ENCODE measurements around the gene PSME3. TPM values are rescaled to one million over a fixed set of nuclear protein-coding genes. Genes with fewer than 3 reads are reported as not detected.
A peak's percentile ranks its signal among the peaks of the same experiment; 100 is the strongest.

Gene PSME3, protein sequence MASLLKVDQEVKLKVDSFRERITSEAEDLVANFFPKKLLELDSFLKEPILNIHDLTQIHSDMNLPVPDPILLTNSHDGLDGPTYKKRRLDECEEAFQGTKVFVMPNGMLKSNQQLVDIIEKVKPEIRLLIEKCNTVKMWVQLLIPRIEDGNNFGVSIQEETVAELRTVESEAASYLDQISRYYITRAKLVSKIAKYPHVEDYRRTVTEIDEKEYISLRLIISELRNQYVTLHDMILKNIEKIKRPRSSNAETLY
- total RNA-seq (2022) = 195 and 197 TPM in 2 replicates
- percentile 80 among the genes with signal in this experiment for Bru-seq, nascent RNA
- BruChase-seq, experiment 1, labeled RNA remaining after a 2-hour chase = percentile 94 among the genes with signal in this experiment
- percentile 98 among the genes with signal in this experiment for BruChase-seq, experiment 2, labeled RNA remaining after a 6-hour chase
- long read RNA-seq, transcript PSME3-210 (11 exons, 998 nt) = major isoform, 280 of 323 reads
- long read RNA-seq, partial matches to known transcripts = 11 of 323 reads
- long read RNA-seq, other reads (novel, unspliced or antisense) = 31 of 323 reads

GRCh38 chr17:42832934-42833766, at the start of gene PSME3:
TSS of gene PSME3 (plus strand) at chr17:42833397. CDS start at chr17:42833632, 235 bp downstream.
- Mint-ChIP-seq H3K9me3 (ENCODE audit: unreplicated experiment) (no peaks in the 10 kb centered on the region), H3K4me3 (ENCODE audit: unreplicated experiment) (peak within 1 kb of the TSS; percentile 91), H3K27me3 (ENCODE audit: insufficient read depth, unreplicated experiment) (no peaks in the 10 kb centered on the region), H3K36me3 (ENCODE audit: insufficient read depth, unreplicated experiment) (peaks cover 50% of the 10 kb centered on the region), H3K4me1 (ENCODE audit: low read depth, unreplicated experiment) (no peaks in the 10 kb centered on the region), H3K27ac (ENCODE audit: unreplicated experiment) (peak within 1 kb of the TSS; percentile 95)
- intact Hi-C loops (cut with micrococcal nuclease; ENCODE audit: unreplicated experiment) = no loop called here
- Histone ChIP-seq H3K36me3 (ENCODE audit: control insufficient read depth, insufficient read depth, low read length) (peaks cover 4% of the 10 kb centered on the region), H3K4me1 (0 out of 2 replicates have a peak, but pooled peaks cover 14% of the 10 kb centered on the region), H3K27me3 (replicated peaks; ENCODE audit: control insufficient read depth, insufficient read depth, low read length) (no peaks in the 10 kb centered on the region), H3K9me3 (no peaks in the 10 kb centered on the region), H3K4me3 (ENCODE audit: low read depth, low read length) (peak within 1 kb of the TSS; percentile 97)
- TF ChIP-seq, protein P1, sequence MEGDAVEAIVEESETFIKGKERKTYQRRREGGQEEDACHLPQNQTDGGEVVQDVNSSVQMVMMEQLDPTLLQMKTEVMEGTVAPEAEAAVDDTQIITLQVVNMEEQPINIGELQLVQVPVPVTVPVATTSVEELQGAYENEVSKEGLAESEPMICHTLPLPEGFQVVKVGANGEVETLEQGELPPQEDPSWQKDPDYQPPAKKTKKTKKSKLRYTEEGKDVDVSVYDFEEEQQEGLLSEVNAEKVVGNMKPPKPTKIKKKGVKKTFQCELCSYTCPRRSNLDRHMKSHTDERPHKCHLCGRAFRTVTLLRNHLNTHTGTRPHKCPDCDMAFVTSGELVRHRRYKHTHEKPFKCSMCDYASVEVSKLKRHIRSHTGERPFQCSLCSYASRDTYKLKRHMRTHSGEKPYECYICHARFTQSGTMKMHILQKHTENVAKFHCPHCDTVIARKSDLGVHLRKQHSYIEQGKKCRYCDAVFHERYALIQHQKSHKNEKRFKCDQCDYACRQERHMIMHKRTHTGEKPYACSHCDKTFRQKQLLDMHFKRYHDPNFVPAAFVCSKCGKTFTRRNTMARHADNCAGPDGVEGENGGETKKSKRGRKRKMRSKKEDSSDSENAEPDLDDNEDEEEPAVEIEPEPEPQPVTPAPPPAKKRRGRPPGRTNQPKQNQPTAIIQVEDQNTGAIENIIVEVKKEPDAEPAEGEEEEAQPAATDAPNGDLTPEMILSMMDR (IDR thresholded peaks at IDR 0.05; ENCODE audit: insufficient read depth in 1 of 2, low read depth in 1 of 2, low read length in 1 of 2, severe bottlenecking in 1 of 2, unreplicated experiment in 1 of 2) = no peak
- CTCF ChIA-PET = interaction anchor here (0.6 to 1.4 kb wide), 6 partner anchors 9 to 486 kb away, joined by 3 to 11 read pairs (median 4); partner anchors contain the start of gene BECN1
- DNase-seq = peak; percentile 91 to 92
- POLR2A ChIA-PET = interaction anchor here (0.6 to 1.8 kb wide), 5 partner anchors 9 to 165 kb away, joined by 3 to 19 read pairs (median 5); partner anchors contain the start of genes BECN1, RPL27 and VPS25
- TSS peak; percentile 80 for BruUV-seq (replicated peaks)

- DNase-seq = no peak
- no peak overlapping the region for H3K27ac Mint-ChIP-seq (ENCODE audit: unreplicated experiment)
- H3K4me3 Mint-ChIP-seq (ENCODE audit: unreplicated experiment) = no peak overlapping the region
- TF ChIP-seq, protein P1 (IDR thresholded peaks at IDR 0.05; ENCODE audit: insufficient read depth in 1 of 2, low read depth in 1 of 2, low read length in 1 of 2, severe bottlenecking in 1 of 2, unreplicated experiment in 1 of 2) = no peak
- H3K36me3 Mint-ChIP-seq (ENCODE audit: insufficient read depth, unreplicated experiment) = peaks cover 22% of the 10 kb centered on the region
- peaks cover 29% of the 10 kb centered on the region for H3K4me1 ChIP-seq
- no peaks in the 10 kb centered on the region for H3K9me3 ChIP-seq
- H3K36me3 ChIP-seq (ENCODE audit: control insufficient read depth, insufficient read depth, low read length) = no peaks in the 10 kb centered on the region; the same call in 1 of the 2 replicates
- H3K27me3 ChIP-seq (replicated peaks; ENCODE audit: control insufficient read depth, insufficient read depth, low read length) = no peaks in the 10 kb centered on the region
- H3K4me3 ChIP-seq (ENCODE audit: low read depth, low read length) = no peak overlapping the region
- no peaks in the 10 kb centered on the region for H3K27me3 Mint-ChIP-seq (ENCODE audit: insufficient read depth, unreplicated experiment)
- H3K4me1 Mint-ChIP-seq (ENCODE audit: low read depth, unreplicated experiment) = peaks cover 19% of the 10 kb centered on the region
- ChIA-PET CTCF (interaction anchor here (0.9 to 1.8 kb wide), 2 partner anchors 10 to 20 kb away, joined by 3 to 4 read pairs; partner anchors contain the start of gene VPS25), POLR2A (interaction anchor here (0.7 kb wide), 1 partner anchor 40 kb away, joined by 3 read pairs; the partner anchor contains the start of gene BECN1)
- BruUV-seq (replicated peaks) = no TSS peak
- no peaks in the 10 kb centered on the region for H3K9me3 Mint-ChIP-seq (ENCODE audit: unreplicated experiment)
- intact Hi-C loops (cut with micrococcal nuclease; ENCODE audit: unreplicated experiment) = loop anchor here (5.0 kb wide), 1 partner anchor 39 kb away; the partner anchor contains the start of gene BECN1
Measured at GRCh38 chr17:42783791-42784138, 49.4 kb upstream of the PSME3 start.

DNA sequence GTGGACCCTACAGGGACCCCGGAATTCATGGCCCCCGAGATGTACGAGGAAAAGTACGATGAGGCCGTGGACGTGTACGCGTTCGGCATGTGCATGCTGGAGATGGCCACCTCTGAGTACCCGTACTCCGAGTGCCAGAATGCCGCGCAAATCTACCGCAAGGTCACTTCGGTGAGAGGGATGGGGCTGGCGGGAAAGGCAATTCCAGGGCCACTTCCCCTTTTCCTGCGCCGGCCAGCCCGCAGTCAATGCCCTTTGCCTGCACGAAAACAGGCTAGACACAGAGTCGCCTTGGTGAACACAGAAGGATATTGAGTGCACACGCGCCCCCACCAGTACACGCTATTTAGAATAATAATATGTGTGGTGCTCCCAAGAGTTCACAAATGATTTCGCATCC, 48.8 kb upstream of the PSME3 start:
- Mint-ChIP-seq H3K9me3 (ENCODE audit: unreplicated experiment) (no peaks in the 10 kb centered on the region), H3K4me3 (ENCODE audit: unreplicated experiment) (no peak overlapping the region), H3K27ac (ENCODE audit: unreplicated experiment) (no peak overlapping the region), H3K27me3 (ENCODE audit: insufficient read depth, unreplicated experiment) (no peaks in the 10 kb centered on the region), H3K36me3 (ENCODE audit: insufficient read depth, unreplicated experiment) (peaks cover 22% of the 10 kb centered on the region), H3K4me1 (ENCODE audit: low read depth, unreplicated experiment) (peaks cover 16% of the 10 kb centered on the region)
- Histone ChIP-seq H3K27me3 (replicated peaks; ENCODE audit: control insufficient read depth, insufficient read depth, low read length) (no peaks in the 10 kb centered on the region), H3K36me3 (ENCODE audit: control insufficient read depth, insufficient read depth, low read length) (no peaks in the 10 kb centered on the region; the same call in 1 of the 2 replicates), H3K4me1 (peaks cover 28% of the 10 kb centered on the region), H3K4me3 (ENCODE audit: low read depth, low read length) (no peak overlapping the region), H3K9me3 (no peaks in the 10 kb centered on the region)
- BruUV-seq (replicated peaks) = no TSS peak
- POLR2A ChIA-PET = no interaction called here
- CTCF ChIA-PET = no interaction called here
- TF ChIP-seq, protein P1 (IDR thresholded peaks at IDR 0.05; ENCODE audit: insufficient read depth in 1 of 2, low read depth in 1 of 2, low read length in 1 of 2, severe bottlenecking in 1 of 2, unreplicated experiment in 1 of 2) = no peak
- no peak for DNase-seq
- intact Hi-C loops (cut with micrococcal nuclease; ENCODE audit: unreplicated experiment) = loop anchor here (5.0 kb wide), 1 partner anchor 38 kb away; the partner anchor contains the start of gene BECN1

All from Caco-2 (cell line).